NCI-H2196 treated with DMSO at 0.1 percent for 48 hours (cell line): ENCODE data around the gene LCN12.

Source experiments
- DNase-seq: peaks from one replicate; lab custom pipeline; 2025; ENCODE audit not compliant: unreplicated experiment; lab: John Stamatoyannopoulos, UW

LCN12 gene

DNA sequence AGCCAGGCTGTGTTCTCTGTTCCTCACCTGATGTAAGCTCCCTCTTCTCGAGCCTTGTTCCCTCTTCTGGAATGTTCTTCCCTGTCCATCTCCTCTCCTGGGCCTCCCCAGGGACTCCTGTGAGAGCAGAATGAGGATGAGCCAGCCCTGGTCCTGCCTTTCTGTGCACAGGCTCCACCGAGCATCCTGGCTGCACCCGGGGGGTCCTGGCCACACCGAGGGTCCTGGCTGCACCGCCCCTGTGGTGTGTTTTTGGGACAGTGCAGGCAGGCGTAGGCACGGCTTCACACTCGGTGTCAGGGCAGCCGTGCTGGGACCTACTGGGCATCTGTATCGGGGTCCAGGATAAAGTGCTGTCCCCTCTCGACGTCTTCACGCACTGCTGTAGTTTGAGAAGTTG is 25.3 kb upstream of the LCN12 start:
- no peak for DNase-seq

DNA sequence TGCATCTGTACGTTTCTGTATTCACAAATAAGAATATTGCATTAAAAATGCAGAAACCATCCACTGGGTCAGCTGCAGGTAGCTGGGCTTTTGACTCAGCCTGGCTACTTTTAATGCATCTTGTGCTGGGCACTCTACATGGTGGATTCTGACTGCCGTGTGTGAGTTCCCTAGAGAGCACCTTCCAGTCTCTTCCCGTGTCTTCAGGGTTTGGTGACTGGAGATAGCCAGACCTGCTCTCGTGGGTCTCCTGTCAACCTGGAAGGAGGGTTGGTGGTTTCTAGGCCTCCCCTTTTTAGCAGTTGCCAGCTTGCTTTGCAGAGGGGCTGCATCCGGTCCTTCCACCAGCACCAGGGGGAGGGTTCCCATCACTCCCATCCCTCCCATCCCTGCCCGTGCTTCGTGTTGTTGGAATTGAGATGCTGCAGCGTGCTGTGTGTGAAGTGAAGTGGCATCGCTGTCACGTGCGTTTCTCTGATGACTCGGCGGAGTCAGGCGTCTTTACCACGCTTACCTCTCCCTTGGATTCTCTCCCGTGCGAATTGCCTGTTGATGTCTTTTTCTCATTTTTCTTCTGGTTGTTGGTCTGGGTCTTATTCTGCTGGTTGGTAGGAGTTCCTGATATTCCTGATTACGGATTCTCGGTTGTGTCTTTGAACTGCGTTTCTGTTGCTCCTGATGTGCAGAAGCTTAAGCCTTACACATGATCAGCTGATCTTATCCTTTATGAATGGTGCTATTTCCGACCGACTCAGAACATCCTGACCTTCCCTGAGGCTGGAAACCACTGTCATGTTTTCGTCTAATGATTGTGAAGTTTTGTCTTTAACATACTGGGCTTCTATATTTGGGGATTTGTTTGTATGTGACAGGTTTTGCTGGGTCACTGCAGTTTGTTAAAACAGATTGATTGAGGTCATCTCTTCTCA is 24.5 kb upstream of the LCN12 start:
- no peak for DNase-seq

DNA sequence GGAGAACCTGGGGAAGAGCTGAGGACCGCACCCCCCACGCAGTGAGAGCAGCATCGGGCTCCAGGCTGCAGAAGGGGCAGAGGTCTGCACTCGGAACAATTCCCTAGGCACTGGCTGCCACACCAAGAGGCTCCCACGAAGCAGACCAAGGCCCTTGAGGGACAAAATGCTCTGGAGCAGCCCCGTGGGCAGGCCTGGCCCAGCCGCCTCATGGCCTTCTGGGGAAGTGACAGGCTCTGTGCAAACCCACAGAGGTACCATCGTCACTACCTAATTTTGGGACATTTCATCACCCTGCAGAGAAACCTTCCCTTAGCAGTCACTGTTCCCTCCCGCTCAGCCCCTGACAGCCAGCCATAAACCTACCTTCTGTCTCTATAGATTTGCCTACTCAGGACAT is 23.5 kb upstream of the LCN12 start:
- DNase-seq, result no peak

DNA sequence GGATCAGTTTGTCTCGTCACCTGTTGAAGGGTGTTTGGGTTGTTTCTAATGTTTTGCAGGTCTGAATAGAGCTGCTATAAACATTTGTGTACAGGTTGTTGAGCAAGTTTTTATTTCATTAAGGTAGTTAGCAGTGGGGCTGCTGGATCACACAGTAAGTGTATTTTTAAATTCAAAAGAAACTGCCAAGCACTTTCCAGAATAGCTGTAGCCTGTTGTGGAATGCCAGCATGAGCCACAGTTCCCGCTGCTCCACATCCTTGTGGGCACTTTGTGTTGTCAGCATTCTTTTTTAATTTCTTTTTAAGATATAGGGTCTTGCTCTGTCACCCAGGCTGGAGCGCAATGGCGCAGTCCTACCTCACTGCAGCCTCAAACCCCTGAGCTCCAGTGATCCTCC is 22.1 kb upstream of the LCN12 start:
- no peak for DNase-seq

DNA sequence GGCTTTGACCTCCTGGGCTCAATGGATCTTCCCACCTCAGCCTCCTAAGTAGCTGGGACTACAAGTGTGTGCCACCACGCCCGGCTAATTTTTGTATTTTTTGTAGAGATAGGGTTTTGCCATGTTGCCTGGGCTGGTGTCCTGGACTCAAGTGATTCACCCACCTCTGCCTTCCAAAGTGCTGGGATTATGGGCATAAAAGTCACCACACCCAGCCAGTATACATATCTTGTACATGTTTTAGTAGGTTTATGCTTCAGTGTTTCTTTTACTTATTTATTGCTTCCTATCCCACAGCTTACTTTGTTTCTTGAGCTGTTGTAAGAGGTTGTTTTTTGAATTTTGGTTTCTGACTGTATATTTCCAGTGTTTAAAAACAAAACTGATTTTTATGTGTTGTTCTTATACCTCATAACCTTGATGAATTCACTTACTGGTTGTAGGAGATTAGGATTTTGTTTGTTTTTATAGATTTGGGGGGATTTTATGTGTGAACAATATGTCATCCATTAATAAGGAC is 20.4 kb upstream of the LCN12 start:
- no peak for DNase-seq

DNA sequence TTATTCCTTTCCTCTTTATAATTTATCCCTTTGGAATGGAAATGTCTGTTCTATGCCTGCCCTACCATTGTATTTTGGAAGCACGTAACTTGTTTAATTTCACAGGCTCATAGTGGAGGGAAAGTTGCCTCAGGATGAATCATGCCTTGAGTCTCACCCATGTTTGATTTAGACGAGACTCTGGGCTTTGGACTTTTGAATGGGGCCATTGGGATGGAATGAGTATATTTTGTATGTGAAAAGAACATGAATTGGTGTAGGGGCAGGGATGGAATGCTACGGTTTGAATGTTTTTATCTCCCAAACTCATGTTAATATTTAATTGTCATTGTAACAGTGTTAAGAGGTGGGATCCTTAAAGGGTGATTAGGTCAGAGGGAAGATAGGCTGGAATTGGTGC is 17.8 kb upstream of the LCN12 start:
- DNase-seq, result no peak

DNA sequence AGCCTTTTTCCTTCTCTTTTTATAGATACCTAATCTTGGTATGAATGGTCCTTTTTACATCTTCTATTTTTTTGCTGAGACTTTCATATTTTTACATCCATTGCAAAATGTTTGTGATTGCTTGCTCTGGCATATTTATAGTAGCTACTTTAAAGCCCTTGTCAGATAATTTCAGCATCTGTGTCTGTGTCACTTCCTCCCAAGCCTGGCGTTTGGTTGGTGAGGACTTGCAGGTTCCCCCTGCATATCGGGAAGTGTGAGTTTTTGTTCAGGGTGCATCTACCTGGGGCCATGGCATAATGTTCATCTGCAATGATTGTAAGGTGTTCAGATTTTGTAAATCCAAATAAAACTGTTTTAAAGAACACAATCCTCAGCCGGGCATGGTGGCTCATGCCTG is 16.4 kb upstream of the LCN12 start:
- DNase-seq, result no peak

DNA sequence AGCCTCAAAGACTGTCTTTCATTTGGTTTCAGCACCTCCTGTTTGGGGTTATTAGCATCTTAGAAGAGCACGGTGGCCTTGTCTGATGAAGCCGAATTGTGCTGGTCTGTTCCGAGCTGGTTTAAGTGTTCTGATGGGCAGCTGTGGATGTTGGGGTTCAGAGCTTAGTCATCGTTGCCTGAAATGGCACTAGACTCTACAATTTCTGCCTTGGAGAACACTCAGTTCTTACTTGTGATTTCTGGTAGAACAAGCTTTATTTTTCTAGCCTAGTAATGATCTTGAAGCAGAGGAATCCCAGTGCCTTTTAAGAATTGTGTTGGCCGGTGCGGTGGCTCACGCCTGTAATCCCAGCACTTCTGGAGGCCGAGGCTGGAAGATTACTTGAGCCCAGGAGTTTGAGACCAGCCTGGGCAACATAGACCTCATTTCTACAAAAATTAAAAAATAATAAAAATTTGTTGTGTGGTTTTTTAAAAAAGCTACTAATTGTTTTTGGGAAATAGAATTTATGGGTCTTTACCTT is 15.4 kb upstream of the LCN12 start:
- no peak for DNase-seq

DNA sequence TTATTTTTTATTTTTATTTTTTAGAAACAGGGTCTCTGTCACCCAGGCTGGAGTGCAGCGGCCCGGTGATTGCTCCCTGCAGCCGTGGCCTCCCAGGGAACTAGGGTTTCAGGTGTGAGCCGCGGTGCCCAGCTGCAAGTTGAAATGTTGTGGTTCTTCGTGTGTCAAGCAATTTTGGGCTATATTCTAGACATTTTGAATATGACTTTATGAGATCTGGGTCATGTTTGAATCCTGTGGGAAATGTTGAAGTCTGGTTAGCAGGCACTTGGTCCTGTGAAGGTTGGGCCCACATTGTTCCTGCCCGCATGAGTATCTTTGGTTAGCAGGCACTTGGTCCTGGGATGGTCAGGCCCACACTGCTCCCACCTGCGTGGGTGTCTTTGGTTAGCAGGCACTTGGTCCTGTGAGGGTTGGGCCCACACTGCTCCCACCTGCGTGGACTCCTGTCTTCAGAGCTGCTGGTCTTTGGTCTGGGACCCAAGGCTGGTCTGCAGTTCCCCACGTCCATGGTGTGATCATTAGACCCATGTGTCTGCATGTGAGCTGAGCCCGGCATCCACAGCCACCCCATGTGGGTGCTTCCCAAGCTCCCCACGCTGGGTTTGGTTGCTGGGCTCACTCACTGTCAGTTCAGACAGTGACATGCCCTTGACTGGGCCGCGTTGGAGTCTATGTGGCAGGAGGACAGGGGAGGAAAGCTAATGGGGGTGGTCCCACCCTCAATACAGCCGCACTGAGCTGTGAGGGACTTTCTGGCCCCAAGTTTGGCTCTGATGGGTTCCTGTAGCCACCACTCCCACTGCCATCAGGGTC is 14.7 kb upstream of the LCN12 start:
- DNase-seq, result no peak

DNA sequence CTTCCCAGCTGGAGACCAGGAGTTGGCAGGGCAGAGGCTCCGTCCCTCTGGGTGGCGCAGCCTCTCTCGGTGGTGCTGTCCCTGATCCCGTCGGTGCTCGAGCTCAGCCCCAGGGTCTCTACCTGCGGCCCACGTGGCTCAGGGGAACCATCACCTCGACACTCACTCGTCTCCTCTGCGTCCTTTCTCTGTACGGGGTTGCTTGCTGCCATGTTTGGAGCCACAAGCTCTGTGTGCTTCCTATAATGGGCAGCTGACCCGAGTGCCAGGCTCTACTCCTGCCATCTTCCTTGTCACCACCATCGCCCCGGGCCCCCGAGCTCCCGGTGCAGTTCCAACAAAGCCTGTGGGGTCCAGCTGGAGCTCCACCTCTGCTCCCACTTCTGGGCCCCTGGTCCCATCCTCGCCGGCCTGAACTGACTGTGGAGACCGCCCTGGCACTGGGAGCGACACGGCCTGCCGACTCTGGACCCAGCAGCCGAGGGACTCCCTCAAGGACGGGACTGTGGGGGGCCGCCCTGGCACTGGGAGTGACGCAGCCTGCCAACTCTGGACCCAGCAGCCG is 12.6 kb upstream of the LCN12 start:
- DNase-seq, result no peak

DNA sequence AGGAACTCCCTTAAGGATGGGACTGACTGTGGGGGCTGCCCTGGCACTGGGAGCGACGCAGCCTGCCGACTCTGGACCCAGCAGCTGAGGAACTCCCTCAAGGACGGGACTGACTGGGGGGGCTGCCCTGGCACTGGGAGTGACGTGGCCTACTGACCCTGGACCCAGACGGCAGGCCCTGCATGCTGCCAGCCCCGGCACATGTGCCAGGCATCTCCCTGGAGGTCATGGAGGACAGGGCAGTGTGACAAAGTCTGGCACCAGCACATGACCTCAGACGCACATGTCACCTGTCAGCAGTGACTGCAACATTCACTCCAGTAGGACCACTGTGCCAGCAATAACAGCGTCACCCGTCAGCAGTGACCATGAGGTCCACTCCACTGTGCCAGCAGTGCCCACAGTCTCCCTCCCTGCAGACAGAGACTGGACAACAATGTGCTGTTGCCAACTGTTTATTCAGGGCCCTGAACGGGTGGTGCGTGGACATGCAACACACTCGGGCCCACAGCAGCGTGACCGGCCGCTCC is 12.0 kb upstream of the LCN12 start:
- DNase-seq, result no peak

DNA sequence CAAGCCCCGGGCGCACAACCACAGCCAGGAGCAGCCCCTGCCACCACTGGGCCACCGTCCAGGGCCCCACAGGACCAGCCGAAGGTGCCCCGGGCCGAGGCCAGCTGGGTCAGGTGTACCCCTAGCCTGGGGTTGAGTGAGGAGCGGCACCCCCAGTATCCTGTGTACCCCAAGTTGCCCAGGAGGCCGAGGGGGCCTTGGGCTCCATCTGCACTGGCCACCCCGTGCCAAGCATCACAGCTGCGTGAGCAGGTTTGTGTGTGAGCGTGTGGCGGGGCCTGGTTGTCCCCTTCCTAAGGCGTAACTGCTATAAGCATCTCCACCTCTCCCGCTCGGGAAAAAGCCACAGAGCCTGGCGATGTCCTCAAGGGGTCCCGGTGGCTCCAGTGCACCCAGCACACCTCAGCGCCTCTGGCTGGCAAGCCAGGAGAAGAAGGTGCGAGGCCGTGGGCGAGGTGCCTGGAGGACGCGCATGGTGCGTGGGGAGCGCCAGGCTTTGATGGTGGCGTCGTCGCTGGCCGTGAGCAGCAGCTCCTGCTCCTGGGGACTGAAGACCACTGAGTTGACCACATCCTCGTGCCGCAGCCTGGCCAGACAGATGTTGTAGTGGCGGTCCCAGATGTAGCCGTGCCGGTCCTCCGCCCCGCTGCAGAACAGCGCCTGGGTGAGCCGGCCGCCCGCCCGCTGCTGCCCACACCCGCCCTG is 11.4 kb upstream of the LCN12 start:
- DNase-seq, result no peak

DNA sequence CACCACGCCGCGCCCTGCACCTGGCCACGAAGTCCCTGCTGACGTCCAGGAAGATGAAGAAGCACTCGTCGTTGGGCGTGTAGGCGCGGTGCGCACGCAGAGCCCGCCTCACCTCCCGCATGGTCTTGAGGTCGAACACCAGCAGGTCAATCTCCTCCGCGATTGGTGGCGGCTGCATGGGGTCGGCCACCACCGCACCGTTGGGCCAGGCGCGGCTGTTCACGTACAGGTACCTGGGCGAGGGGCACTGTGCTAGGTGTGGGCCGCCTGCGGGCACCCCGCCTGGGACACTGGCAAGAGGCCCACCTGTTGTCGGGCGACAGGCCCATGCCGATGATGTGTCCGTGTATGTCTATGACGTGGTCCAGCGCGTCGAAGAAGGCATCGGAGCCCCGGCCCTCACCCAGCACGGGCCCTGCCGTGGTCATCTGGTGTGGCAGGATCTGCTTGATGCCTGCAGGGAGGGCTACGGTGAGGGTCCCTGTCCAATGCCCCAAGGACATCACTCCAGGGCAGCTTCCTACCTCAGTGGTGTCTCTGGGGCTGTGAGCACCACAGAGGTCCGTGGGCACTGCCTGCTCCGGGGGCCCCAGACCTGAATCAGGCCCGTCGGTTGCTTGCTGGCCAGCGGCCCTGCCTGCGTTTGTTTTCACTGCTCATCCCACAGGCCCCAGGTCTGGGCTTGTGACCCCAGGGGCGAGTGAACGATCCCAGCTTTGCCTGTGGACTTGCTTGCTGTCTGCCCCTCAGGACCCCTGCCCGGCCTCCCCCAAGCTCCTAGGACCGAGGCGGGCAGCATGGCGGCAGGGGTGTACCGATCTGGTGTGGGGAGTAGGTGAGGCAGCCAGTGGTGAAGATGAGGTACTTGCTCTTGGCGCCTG is 10.6 kb upstream of the LCN12 start:
- DNase-seq, result no peak

DNA sequence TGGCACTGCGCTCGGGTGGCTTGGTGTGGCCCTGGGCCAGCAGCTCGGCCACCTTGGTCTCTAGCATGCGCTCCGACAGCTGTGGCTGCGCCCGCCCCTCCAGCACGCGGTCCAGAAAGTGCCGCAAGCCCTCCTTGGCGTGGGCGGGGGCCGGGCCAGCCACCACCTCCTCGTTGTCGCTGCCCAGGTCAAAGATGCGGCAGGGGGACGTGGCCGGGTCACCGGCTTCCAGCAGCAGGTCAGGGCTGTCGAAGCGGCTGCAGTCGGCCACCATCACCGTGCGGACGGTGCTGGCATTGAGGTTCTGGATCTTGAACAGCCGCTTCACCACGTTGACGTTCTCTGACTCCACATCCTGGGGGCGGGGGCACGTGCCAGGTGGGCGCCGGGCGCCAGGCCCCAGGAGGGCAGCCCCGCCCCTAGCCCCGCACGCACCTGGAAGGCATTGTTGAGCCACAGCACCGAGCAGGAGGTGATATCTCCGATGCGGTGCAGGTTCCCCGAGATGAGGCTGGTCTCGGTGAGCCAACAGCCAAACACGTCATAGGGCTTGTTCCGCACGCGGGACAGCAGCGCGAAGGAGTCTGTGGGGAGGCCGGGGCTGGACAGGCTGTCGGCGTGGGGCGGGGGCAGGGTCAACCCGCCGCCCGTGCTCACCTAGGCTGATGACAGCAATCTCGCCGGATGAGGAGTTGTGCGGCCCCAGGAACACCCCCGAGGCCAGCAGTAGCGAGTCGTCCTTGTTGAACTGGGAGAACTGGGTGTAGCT is 9.8 kb upstream of the LCN12 start:
- DNase-seq, result no peak

DNA sequence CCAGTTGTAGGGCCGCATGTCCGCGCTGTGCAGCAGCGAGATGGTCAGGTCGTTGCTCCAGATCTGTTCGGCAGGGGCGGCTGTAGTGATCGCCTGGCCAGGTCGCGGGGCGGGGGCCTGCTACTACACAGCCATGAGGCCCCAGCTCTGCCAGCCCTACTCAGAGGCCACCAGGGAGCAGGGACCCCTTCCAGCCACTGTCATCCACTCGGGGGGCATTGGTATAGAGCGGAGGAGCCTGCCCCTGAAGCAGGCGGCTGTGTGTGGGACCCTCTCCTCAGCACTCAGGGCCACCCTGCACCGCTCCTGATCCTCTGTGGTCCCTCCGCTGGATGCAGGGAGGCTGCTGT is 9.2 kb upstream of the LCN12 start:
- DNase-seq, result no peak

DNA sequence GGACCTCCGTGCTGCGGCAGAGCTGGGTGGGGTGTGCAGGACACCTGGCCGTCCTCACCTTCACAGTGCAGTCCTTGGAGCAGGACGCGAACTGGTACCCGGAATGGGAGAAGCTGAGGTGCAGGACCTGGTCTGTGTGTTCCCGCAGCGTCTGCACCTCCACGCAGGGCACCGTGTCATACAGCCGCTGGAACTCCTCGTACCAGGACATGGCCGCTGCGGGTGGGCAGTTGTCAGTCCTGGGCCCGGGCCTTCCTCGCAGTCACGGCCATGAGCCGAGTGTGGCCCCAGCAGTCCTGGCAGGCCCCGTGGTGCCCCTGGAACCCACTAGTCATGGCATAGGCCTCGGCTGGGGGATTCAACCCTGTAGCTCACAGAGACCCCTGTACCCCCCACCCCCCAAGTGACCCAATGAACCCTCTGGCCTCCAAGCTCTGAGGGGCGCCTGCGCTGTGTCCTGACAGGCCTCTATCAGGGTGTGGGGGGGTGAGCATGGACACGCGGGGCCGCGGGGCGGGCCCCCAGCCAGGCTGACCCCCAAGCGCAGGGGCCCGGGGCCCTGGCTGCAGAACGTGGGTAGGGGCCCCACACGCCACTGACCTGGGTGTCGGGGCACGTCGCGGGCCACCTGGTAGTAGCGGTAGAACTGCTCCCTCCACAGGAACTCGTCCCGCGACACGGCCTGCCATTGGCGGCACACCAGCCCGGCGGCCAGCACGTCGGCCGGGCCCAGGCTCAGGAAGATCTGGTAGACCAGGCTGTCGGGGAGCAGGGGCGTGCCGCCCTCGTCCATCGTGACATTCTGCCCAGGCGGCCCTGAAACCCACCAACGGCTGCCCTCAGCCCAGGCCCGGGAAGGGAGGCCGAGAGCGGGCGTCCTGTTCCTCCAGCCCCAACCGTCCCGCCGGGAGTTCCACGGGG is 8.5 kb upstream of the LCN12 start:
- no peak for DNase-seq

DNA sequence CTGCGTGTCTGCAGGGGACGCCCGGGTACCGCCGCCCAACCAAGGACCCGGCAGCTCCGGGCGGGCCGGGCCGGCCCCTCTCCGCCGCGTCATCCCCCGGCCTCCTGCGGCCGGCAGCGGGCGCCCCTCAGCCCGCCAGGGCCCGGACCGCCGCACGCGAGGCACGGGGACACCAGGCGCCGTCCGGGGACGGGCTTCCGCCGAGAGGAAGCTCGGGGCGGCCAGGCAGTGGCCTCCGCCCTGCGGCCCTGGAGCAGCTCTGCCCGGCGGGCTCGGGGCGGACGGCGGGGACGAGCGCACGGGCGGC is 7.9 kb upstream of the LCN12 start:
- no peak for DNase-seq
